Measurements from ENCODE around the gene RCVRN. TPM values are rescaled to one million over a fixed set of nuclear protein-coding genes. Genes with fewer than 3 reads are reported as not detected.

RCVRN gene
- total and polyA plus RNA-seq, 2 of the 8 experiments (the other 6 are each of a cell fraction or from before 2014, with no cell fraction given): not detected

DNA sequence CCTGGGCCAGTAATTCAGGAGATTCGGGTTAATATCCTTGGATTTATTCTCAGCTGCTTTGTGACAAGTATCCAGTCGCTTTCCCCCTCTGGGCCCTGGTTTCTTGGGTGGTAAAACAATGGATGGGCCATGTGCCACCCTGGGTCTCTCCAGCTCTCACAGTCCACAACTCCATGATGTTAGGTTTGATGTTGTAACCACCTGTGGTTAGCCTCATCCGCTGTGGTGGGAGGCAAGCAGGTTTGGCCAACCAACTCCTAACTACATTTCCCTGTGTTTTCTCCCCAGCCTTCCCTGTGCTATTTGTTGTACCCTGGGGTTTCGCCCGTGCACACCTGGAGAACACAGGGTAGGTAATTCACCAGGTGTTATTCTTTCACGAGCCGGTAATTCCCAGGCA, 44.2 kb downstream of the RCVRN start:
- Histone ChIP-seq H2BK120ac (replicated peaks; ENCODE audit: low read depth, low read length) (no peak overlapping the region), H4K91ac (replicated peaks; ENCODE audit: insufficient read length, low read length) (no peak overlapping the region), H2BK20ac (ENCODE audit: low read length) (no peak overlapping the region), H2AK5ac (ENCODE audit: low read depth, low read length) (no peak overlapping the region), H3K23ac (ENCODE audit: insufficient read length) (no peak overlapping the region), H3K56ac (replicated peaks; ENCODE audit: insufficient read length, low read depth, low read length) (no peak overlapping the region), H3K9me3 (ENCODE audit: insufficient read depth in 2 of 2, low read depth in 1 of 2, low read length in 1 of 2) (peaks cover 0 to 5% of the 10 kb centered on the region in 2 experiments; a peak in 1 of 4 replicates), H3K9ac (replicated peaks in 1 of 4; ENCODE audit: extremely low read depth in 1 of 4, low read depth in 3 of 4, low read length in 3 of 4) (no peak overlapping the region), H2BK15ac (ENCODE audit: low read length) (no peak overlapping the region), H3K4me2 (ENCODE audit: insufficient read depth in 1 of 2, low read depth in 2 of 2, low read length in 2 of 2) (no peak overlapping the region), H2BK5ac (ENCODE audit: low read depth, low read length) (no peak overlapping the region), H3K79me2 (ENCODE audit: control insufficient read depth in 1 of 2, insufficient read depth in 2 of 2, low read length in 2 of 2) (no peaks in the 10 kb centered on the region), H4K8ac (ENCODE audit: extremely low read depth, insufficient read depth, low read length) (no peak overlapping the region), H3K14ac (ENCODE audit: insufficient read length) (no peak overlapping the region), H3K27me3 (replicated peaks in 1 of 4; ENCODE audit: control insufficient read depth in 3 of 4, extremely low read depth in 1 of 4, insufficient read depth in 3 of 4, low read length in 3 of 4) (no peaks in the 10 kb centered on the region), H3K79me1 (ENCODE audit: low read depth, low read length) (no peaks in the 10 kb centered on the region), H4K20me1 (replicated peaks in 1 of 2; ENCODE audit: control insufficient read depth in 1 of 2, insufficient read depth in 2 of 2, low read length in 2 of 2) (no peaks in the 10 kb centered on the region), H3K23me2 (ENCODE audit: low read depth, low read length) (no peaks in the 10 kb centered on the region), H4K5ac (ENCODE audit: insufficient read length, low read depth, low read length) (no peak overlapping the region), H2AFZ (ENCODE audit: low read length) (no peak overlapping the region), H3K18ac (ENCODE audit: extremely low read depth, low read length) (no peak overlapping the region), H3K4ac (replicated peaks; ENCODE audit: insufficient read length, low read depth, low read length) (no peak overlapping the region), H3K4me3 (ENCODE audit: extremely low read depth in 1 of 4, insufficient read depth in 2 of 4, low read depth in 3 of 4, low read length in 4 of 4) (no peak overlapping the region), H3K4me1 (replicated peaks in 1 of 4; ENCODE audit: control insufficient read depth in 3 of 4, insufficient read depth in 4 of 4, low read length in 3 of 4) (no peaks in the 10 kb centered on the region), H3K27ac (ENCODE audit: low read depth, low read length) (no peak overlapping the region), H2BK12ac (ENCODE audit: low read depth, low read length) (no peak overlapping the region), H3K36me3 (ENCODE audit: control insufficient read depth in 2 of 4, insufficient read depth in 4 of 4, low read length in 3 of 4) (no peaks in the 10 kb centered on the region)
- 88% methylated on average over 6 of the region's 7 CpGs; no CpG with 5 or more reads in 1 of the 2 experiments for WGBS, 2 experiments (ENCODE audit: extremely low coverage in 1 of 2, insufficient coverage in 1 of 2, insufficient read length in 1 of 2, insufficient replicate concordance in 2 of 2, low coverage in 1 of 2, low lambda C conversion rate in 2 of 2, missing lambda C conversion rate in 1 of 2)
- ChIA-PET CTCF (ENCODE audit: partially characterized antibody) (interaction anchor here (1.1 to 1.4 kb wide), 2 partner anchors 28 to 29 kb away, joined by 3 to 6 read pairs; no protein-coding TSS in a partner anchor), POLR2A (ENCODE audit: partially characterized antibody) (no interaction called here)
- DNase-seq (ENCODE audit: low read depth in 1 of 2, low spot score in 2 of 2): no peak
- no peak for FAIRE-seq
- TF ChIP-seq POU5F1 (IDR thresholded peaks at IDR 0.05; ENCODE audit: low read depth, low read length) (no peak), RFX5 (IDR thresholded peaks at IDR 0.05; ENCODE audit: borderline replicate concordance, low read depth, low read length) (no peak), RBBP5 (IDR thresholded peaks at IDR 0.05; ENCODE audit: borderline replicate concordance, low read depth, low read length) (no peak)

Data from H1 (cell line).